ENCODE measurements around the gene DSCAM.

DNA sequence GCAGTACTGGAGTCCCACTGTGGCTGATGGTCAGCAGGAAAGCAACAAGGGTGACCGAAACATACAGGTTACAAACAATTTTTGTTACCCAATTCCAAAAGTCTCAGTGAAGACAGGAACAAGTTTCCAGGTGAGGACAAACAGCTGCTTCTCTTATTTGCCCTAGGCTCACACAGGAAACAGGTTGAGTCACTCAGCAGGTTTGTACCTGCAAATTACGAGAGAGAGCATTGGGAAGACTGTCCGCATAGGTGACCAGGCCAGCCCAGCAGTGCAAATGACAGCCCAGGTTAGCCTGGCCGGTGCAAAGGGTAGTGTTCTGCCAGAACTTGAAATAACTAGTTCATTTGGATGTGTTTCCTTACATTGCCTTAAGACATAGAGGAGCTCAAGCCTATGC is 40.0 kb upstream of the DSCAM start:
- no peak for TF ChIP-seq CTCF (IDR thresholded peaks at IDR 0.05)
- TF ChIP-seq POLR2A (IDR thresholded peaks at IDR 0.05): no peak
